HG03066 (cell line): ENCODE results near the gene FXYD6.
"Not testable (repeated sequence)": the region's sequence is repeated elsewhere in the genome, so short reads cannot be mapped to it uniquely, and the experiment has no call there.

Source experiments
- ATAC-seq: cut with Tn5 transposase; IDR thresholded peaks from one replicate; pipeline ENCODE4 v1.9.1; 2021; ENCODE audit warnings: low read depth; ENCODE audit not compliant: unreplicated experiment

The FXYD6 gene

DNA sequence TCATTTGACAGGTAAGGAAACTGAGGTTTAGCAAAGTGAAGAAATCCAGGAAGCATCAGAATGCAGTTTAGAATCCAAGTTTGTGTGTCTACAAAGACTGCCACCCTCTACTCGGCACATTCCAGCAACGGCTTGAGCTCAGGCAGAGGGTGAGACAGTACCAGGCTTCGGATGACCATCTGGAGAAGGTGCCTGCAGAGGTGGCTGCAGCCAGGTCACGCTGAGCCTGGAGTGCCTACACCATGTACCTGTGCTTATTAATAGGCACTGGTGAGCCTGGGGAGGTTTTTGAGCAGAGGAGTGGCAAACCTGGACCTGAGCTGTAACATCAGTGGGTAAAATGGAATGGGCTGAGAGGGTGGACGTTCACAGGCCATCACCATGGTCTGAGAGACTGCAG lies 4.7 kb downstream of the FXYD6 start:
- no peak for ATAC-seq

DNA sequence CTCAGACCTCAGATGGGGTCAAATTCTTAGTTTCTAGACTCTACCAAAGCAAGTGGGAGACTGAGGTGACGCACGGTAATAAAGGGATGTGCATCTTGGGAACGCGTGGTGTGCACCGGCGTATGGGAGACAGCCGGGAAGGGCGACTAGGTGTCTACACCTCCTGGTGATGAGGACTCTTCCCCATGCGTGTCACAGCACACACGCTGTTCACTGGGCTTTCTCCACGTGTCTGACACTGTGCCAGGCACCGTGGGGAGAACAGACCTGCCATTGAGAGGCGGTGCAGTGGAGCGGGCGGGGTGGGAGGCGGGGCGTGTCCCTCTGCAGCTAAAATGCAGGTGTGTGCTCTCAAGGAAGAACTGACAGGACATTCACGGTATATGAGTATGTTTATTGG lies 5.3 kb downstream of the FXYD6 start:
- no peak for ATAC-seq

DNA sequence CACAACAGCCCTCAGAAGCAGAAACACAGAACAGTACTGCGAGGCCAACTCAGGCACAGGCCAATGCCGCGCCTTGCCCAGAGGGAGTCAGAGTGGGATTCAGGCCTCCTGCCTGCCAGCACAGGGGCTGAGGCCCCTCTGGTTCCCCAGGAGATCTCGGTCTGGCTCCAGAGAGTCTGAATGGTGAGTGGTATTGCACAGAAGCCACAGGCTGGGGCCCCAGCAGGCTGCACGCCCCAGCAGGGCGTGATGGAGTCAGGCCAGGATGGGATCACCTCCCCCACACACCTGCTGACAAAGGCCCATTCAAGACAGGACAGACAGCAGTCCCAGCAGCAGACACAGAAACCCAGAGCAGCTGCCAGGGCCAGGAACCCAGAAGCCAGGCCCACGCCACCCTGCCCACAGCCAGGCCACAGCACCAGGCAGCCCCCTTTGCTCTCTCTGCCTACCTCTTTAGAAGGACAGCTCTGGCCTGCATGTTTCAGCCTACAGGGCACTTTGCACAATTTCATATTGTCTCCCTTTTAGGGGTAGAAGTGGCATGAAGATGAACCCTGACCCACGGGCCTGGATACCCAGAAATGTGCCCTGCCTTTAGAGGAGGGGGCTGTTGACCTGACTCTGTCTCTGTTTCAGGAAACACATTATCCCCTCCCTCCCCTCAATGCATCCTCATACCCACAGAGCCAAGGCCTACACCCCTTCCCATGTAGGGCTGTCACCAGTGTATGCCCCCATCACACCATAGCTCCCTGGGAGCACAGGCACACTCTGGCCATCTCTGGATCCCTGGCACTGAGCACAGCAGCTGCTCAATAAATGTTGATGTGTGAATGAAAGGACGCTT lies 6.1 kb downstream of the FXYD6 start:
- ATAC-seq, result no peak

DNA sequence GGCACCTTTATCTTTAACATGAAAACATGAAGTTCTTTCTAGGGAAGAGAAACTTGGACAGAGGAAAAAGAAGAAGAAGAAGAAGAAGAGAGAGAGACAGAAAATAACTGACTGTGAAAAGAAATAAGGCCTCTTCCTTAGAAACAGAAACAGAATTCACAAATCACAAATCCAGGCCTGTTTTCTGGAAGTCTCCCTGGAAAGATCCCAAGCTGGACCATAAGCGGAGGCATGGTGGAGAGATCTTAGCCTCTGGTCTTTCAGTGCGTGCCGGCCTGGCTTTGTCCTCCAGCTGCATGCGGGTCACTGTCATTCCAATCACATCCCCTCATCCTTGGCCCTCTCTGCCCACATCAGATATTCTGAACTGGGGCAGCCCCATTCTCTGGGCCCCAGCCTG lies 6.9 kb downstream of the FXYD6 start:
- no peak for ATAC-seq

DNA sequence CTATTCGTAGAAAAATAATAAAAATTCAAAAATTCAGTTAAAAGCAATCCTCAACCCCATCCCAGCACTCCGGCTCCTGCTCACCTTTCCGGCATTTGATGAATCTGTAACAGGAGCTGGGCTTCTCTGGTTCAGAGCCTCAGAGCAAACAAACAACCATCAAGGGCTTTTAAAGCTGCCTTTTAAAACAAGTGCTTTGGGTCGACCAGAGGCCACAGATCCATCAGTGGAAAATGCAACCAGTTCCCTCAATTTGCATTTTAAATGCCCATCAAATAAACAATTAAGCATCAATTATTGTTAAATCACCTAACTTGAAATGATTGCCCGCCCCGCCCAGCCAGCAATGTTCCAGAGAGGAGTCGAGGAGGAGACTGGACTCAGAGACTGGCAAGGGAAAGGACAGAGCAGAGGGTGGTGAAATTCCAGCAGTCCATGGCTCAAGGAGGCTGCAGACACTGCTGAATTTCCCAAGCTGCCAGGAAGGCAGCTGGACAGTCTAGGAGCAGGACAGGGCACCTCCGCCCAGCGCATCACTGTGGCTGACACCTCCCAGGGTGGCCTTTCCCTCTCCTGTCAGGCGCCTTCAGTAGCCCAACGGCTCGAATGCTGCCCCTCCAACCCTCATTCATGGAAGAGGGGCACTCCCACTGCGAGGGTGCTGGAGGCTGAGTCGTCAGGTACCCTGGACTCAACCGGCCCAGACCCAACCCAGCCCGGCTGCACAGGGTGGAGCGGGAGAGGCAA lies 7.5 kb downstream of the FXYD6 start:
- ATAC-seq, result no peak

DNA sequence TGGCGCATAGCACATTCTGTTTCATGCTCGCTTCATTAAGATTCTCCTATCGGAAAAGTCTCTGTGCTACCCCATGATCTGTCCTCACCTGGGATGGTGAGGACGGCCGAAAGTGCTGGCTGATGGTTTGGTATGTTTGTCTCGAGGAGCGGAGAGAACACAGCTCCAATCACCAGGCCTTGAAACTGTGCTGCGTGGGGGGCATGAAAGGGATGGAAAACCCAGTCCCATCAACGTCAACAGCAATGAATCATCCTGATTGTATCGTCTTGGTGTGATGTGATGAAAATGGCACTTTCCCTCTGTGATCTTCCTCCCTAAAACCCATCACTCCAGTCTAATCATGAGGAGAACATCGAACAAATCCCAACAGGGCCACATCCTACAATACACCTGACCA lies 8.4 kb downstream of the FXYD6 start:
- ATAC-seq, result no peak

DNA sequence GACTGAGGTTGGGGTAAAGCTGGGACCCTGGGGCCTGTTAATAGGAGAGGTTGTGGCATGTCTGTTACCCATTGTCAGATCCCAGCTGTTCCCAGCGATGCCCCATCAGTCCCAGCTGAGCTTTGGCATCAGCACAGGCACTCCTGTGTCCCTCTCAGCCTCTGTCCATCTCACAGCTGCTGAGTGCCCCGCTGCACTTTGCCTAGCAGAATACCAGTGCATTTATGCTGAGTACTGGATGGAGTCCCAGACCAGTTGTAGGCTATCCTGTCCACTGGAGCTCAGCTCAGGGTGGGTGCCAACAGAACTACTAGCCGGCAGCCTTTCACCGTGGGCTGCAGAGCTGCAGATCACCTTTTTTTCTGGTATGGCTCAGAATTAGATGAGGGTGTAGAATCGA lies 9.9 kb downstream of the FXYD6 start:
- no peak for ATAC-seq

DNA sequence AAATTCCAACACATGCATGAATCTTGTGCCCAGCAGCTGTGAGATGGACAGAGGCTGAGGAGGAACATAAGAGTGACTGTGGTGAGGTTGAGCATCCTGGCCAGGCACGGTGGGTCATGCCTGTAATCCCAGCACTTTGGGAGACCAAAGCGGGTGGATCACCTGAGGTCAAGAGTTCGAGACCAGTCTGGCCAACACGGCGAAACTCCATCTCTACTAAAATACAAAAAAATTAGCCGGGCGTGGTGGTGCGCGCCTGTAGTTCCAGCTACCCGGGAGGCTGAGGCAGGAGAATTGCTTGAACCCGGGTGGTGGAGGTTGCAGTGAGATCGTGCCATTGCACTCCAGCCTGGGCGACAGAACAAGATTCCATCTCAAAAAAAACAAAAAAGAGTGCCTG lies 10.9 kb downstream of the FXYD6 start:
- ATAC-seq, result not testable (repeated sequence)

DNA sequence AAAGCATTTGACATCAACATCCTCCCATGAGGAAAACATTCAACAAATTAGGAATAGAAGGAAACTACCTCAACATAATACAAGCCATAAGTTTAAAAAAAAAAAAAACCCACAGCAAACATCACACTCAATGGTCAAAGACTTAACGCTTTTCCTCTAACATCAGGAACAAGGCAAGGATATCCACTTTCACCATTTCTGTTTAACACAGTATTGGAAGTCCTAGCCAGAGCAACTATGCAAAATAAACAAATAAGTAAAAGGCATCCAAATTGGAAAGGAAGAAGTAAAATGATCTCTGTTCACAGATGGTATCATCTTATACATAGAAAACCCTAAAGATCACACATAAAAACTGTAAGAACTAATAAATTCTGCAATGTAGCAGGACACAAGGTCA lies 13.1 kb downstream of the FXYD6 start:
- ATAC-seq, result no peak

DNA sequence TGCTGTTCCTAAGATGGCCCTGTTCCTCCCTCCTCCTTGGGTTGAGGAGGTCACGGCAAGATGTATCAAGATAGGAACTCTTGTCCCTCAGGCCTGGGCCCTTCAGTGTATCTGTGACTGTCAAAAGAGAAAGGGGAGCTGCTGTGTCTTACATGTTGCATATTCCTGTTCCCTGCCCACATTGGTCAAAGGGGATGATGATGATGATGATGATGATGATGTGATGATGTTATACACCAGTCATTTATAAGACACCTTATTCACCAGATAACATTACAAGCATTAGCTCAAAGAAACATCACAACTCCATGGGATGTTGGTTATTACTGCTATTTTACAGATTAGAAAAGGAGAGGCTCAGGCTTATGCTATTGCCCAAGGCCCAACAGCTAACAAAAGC lies 13.7 kb downstream of the FXYD6 start:
- ATAC-seq, result no peak

DNA sequence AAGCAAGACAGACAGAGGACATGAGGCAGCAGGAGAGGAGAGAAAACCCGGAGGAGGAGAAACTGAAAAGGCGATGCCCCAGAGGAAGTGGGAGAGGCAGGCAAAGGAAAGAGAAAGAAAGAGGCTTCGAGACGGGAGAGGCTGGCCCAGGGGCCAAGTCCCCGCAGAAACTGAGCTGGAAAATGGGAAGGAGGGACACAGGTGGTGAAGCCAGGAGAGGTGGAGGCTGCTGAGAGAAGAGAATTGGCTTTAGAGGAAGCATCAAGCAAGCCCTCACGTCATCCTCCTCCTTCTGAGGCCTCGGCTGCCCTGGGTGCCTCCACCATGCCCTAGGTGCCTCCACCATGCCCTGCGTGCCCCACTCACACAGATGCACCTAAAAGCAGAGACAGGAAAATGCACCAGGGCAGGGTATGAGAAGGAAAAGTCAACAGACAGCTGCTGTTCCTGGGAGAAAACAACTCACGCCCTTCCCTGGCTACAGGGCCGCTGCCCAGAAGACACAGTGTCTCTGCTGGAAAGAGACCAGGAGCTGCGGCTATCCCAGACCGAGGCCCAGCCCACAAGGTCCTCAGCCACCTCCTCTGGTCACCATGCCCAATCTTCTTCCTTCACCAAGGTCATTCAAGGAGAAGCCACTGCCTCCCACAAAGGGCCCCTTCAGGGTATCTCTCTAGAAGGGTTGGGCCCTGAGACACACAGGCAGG lies 14.3 kb downstream of the FXYD6 start:
- ATAC-seq, result no peak

DNA sequence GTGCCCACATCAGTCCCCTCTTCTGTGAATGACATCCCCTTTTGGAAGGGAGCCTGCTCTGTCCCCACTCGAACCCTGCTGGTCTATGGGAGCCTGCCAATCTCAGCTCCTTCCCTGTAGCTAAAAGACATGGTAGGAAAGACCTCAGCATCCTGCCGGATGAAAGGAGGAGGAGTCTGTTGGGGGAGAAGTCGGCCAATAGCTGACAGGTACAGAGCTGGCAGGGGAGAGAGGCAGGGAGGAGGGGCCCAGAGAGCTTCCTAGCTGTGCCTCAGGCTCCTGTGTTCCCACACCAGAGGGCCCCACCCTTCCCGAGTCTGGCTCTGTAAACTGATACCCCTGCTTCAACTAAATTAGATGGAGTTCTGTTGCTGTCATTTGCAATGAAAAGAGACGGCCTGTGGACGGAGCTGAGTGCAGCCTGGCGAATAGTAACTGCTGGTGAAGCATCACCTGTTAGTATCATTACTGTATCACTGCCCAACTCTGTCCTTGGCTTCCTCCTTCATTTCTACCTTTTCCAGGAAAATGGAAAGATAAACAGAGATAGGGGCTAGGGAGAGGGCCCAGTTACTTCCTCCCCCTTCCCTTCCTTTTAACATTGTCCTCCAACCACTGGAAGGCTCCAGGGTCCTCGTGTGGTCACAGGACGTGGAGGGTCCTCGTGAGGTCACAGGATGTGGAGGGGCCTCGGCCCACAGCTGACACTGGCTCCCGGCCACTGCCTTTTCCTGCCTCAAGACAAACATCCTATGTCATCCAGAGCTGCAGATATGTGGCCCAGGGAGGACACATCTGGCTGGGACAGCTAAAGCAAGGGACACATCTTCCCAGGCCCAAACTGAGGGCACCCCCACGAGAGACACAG lies 15.1 kb downstream of the FXYD6 start:
- ATAC-seq, result no peak

DNA sequence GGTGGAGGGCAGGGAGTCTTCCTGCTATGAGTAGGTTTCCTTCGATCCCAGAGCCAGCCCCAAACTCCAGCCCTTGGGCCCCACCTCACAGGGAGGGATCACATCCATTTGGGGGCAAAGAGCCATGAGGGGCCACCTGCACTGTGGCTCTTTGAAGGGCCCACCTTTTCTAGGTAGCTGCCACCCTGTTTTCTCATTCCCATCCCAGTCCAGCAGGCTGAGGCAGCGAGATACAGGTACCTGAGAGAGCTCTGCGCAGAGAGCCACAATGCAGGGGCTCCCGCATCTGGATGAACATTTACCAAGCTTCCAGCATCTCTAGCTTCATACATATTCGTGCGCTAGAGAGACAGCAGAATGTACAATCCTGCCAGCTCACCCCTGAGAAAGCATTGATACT lies 16.3 kb downstream of the FXYD6 start:
- no peak for ATAC-seq

DNA sequence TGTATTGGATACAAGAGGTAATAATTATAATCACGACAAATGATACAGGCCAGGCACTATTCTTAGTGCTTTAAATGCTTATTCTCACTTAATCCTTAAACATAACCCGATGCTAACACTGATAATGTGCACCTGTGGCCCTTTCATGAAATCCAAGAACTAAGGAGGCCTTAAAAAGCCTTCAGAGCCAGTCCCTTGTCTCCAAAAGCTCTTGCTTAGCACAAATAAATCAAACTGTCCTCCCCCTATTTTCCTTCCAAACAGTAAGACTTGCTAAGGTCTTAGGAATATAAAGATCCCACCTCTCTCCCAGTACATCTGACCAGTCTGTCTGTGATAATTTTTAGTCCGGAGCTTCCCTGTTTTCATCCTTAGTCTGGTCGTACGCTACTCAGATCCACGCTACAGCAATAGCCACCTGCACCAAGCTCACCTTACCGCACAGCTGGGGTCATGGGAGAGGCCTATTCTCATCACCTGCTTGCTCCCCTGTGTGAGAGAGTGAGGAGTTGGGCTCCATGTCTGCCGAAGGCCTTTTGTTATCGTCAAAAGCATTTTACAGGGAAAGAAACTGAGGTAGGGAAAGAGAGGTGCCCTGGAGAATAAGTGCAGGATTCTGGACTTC lies 16.9 kb downstream of the FXYD6 start:
- ATAC-seq, result no peak

DNA sequence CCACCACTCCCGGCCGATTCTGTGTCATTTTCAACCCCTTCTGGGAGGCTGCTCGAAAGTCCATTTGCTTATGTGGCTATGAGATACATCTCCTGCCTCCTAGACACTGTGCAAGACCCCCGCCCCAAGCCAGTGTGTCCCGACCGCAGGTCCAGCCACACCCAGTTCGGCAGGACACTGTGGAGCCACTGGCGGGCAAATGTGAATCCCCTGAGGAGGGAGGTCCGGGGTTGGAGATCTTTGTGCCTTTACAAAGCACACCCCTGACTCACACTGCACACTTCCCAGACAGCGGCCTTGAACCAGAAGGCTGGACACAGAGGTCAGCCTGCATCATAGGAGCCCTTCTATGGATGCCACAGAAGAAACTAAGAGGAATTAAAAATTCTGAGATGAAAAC lies 17.4 kb downstream of the FXYD6 start:
- ATAC-seq, result no peak

DNA sequence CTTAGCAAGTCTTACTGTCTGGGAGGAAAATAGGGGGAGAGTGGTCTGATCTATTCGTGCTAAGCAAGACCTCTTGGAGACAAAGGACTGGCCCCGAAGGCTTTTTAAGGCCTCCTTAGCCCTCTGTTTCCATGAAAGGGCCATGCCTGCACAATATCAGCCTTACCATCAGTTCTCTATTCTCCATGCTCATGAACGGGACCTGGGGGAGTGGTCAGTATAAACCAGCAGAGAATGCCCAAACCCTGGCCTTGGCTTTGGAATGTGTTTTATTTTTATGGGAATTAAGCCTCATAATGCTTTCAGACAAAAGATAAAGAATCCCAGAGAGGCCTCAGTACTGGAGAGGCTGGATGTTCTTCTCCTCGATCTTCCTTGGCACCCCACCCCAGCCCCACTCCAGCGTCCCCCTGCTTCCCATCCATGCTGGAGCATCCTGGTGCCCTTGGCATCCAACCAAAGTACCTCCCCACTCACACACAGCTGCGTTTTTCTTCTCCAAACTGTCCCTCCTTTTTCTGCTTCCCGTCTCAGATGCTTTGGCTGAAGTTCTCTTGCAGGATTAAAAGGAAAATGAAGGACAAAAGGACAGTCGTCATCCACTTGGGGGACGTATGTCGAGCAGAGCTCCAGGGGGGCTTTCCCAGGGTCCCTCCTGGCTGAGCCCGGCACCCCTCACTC lies 18.6 kb downstream of the FXYD6 start:
- ATAC-seq, result no peak

DNA sequence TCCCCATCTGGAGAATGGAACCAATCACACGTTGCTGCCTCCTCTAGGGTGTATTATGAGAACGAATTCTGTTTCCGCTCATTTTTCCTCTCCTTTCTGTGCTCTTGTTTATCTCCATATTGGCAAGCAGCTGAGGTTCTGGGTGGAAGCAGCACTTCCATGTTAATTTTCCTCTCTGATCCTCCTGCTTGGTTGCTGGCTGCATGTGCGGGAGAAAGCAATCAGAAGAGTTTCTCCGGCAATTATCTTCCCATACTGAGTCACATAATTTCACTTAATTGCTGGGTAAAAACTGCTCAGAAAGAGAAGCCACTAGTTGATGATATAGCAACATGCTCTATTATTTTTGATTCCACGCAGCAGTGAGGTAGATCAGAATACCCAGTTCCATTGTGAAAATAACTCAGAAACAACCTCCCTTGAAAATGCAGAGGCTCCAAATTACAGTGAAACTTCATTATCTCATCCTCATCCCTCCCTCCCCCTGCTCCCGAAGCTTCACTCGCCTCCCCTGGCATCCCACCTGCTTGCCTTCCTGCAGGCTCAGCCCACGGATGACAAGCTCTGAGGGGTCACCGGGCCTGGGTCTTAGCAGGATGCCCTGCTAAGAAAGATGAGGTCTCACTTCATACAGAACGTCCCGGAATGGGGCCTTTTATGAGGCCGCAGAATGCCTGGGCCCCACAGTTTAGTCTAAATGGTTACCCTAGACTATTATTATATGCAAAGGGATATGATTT lies 20.4 kb downstream of the FXYD6 start:
- ATAC-seq, result no peak

DNA sequence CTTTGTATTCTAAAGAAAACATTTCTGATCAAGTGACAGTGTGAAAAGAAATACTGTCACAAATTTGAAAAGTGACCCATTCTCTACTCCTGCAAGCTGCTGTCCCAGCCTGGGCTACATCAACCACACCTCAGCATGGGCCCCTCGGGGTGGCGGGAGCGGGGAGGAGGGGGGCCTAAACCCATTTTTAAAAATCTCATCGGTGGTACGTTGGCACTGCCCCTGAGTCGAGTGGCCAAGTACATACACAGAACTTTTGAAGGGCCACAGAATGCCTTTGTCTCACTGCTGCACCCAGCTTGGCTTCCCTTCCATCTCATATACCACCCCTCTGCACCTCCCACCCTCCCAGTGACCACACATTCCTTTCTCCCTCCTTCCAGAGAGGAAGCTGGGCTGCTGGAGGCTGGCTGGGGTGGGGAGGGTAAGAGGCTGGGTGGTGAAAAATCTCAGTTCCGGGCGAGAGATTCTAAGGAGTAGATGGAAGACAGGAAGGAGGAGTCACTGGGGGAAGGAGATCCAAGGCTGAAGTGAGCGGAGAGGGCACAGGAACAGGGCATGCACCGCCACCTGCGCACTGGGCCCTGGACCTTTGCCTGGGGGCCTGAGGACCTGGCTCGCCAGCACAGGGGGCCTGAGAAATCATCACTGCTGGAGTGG lies 21.1 kb downstream of the FXYD6 start:
- ATAC-seq, result no peak
